ENCODE measurements around the gene CYSTM1.

The CYSTM1 gene

GRCh38 chr5:140168371-140168770 is 6.6 kb upstream of the CYSTM1 start:
- ChIA-PET CTCF (no interaction called here), POLR2A (interaction anchor here (0.6 kb wide), 1 partner anchor 22 kb away, joined by 3 read pairs; no protein-coding TSS in a partner anchor)
- TF ChIP-seq CTBP1 (IDR thresholded peaks at IDR 0.05; ENCODE audit: borderline replicate concordance) (no peak), HDGF (IDR thresholded peaks at IDR 0.05; ENCODE audit: borderline replicate concordance) (no peak), PKNOX1 (IDR thresholded peaks at IDR 0.05) (no peak), ARNT (IDR thresholded peaks at IDR 0.05) (no peak), ZNF384 (IDR thresholded peaks at IDR 0.05) (no peak), SP1 (IDR thresholded peaks at IDR 0.05) (no peak), NFRKB (IDR thresholded peaks at IDR 0.05) (no peak), FOXK2 (IDR thresholded peaks at IDR 0.05) (no peak), FOXA1 (IDR thresholded peaks at IDR 0.05) (no peak), LEF1 (IDR thresholded peaks at IDR 0.05; ENCODE audit: borderline replicate concordance) (no peak), L3MBTL2 (conservative IDR thresholded peaks at IDR 0.05) (no peak), ELF4 (IDR thresholded peaks at IDR 0.05) (no peak), BHLHE40 (IDR thresholded peaks at IDR 0.05; ENCODE audit: borderline replicate concordance) (no peak), FOXM1 (IDR thresholded peaks at IDR 0.05; ENCODE audit: borderline replicate concordance) (no peak), TARDBP (IDR thresholded peaks at IDR 0.05) (no peak), SUZ12 (IDR thresholded peaks at IDR 0.05) (no peak)
- DNase-seq (ENCODE audit: extremely low spot score): no peak

GRCh38 chr5:140169410-140169809 is 5.6 kb upstream of the CYSTM1 start:
- TF ChIP-seq LEF1 (IDR thresholded peaks at IDR 0.05; ENCODE audit: borderline replicate concordance) (no peak), HDGF (IDR thresholded peaks at IDR 0.05; ENCODE audit: borderline replicate concordance) (no peak), L3MBTL2 (conservative IDR thresholded peaks at IDR 0.05) (no peak), FOXK2 (IDR thresholded peaks at IDR 0.05) (no peak), ELF4 (IDR thresholded peaks at IDR 0.05) (no peak)
- POLR2A ChIA-PET: interaction anchor here (0.7 kb wide), 1 partner anchor 20 kb away, joined by 3 read pairs; no protein-coding TSS in a partner anchor
- CTCF ChIA-PET: interaction anchor here (0.6 to 1.8 kb wide), 9 partner anchors 12 to 1355 kb away, joined by 3 to 10 read pairs (median 3); no protein-coding TSS in a partner anchor

GRCh38 chr5:140172483-140172882 is 2.5 kb upstream of the CYSTM1 start:
- ChIA-PET CTCF (no interaction called here), POLR2A (no interaction called here)
- no peak for DNase-seq (ENCODE audit: extremely low spot score)
- TF ChIP-seq LEF1 (IDR thresholded peaks at IDR 0.05; ENCODE audit: borderline replicate concordance): no peak
- TF ChIP-seq ARNT (IDR thresholded peaks at IDR 0.05): no peak
- no peak for TF ChIP-seq ZNF384 (IDR thresholded peaks at IDR 0.05)
- no peak for TF ChIP-seq FOXM1 (IDR thresholded peaks at IDR 0.05; ENCODE audit: borderline replicate concordance)
- TF ChIP-seq ELF4 (IDR thresholded peaks at IDR 0.05): no peak
- TF ChIP-seq PKNOX1 (IDR thresholded peaks at IDR 0.05): no peak
- no peak for TF ChIP-seq HDGF (IDR thresholded peaks at IDR 0.05; ENCODE audit: borderline replicate concordance)
- TF ChIP-seq L3MBTL2 (conservative IDR thresholded peaks at IDR 0.05): no peak
- no peak for TF ChIP-seq SUZ12 (IDR thresholded peaks at IDR 0.05)
- no peak for TF ChIP-seq TARDBP (IDR thresholded peaks at IDR 0.05)
- no peak for TF ChIP-seq FOXA1 (IDR thresholded peaks at IDR 0.05)

More at GRCh38 chr5:140169410-140169809, 5.6 kb upstream of the CYSTM1 start:
- DNase-seq (ENCODE audit: extremely low spot score): no peak

GRCh38 chr5:140174014-140174413 is 974 bp upstream of the CYSTM1 start:
- ChIA-PET CTCF (interaction anchor here (1.3 kb wide), 1 partner anchor 206 kb away, joined by 3 read pairs; no protein-coding TSS in a partner anchor), POLR2A (interaction anchor here (0.7 to 1.2 kb wide), 3 partner anchors 9 to 129 kb away, joined by 3 read pairs; no protein-coding TSS in a partner anchor)
- no peak for DNase-seq (ENCODE audit: extremely low spot score)

GRCh38 chr5:140175367-140176030 is 511 bp downstream of the CYSTM1 start:
- no peak for TF ChIP-seq LEF1 (IDR thresholded peaks at IDR 0.05; ENCODE audit: borderline replicate concordance)
- peak; percentile 29; the same call in 1 of the 2 replicates for TF ChIP-seq TARDBP (IDR thresholded peaks at IDR 0.05)
- TF ChIP-seq PKNOX1 (IDR thresholded peaks at IDR 0.05): no peak
- no peak for TF ChIP-seq BHLHE40 (IDR thresholded peaks at IDR 0.05; ENCODE audit: borderline replicate concordance)
- TF ChIP-seq SUZ12 (IDR thresholded peaks at IDR 0.05): no peak
- TF ChIP-seq NFRKB (IDR thresholded peaks at IDR 0.05): no peak
- 0 out of 2 replicates have a peak, but pooled peaks have one; percentile 15 for TF ChIP-seq ELF4 (IDR thresholded peaks at IDR 0.05)
- TF ChIP-seq ZNF384 (IDR thresholded peaks at IDR 0.05): no peak
- TF ChIP-seq HDGF (IDR thresholded peaks at IDR 0.05; ENCODE audit: borderline replicate concordance): no peak
- TF ChIP-seq L3MBTL2 (conservative IDR thresholded peaks at IDR 0.05): peak; percentile 41
- TF ChIP-seq CTBP1 (IDR thresholded peaks at IDR 0.05; ENCODE audit: borderline replicate concordance): peak; percentile 64; the same call in 1 of the 2 replicates
- POLR2A ChIA-PET: interaction anchor here (0.6 to 1.5 kb wide), 7 partner anchors 37 to 371 kb away, joined by 3 to 7 read pairs (median 3); no protein-coding TSS in a partner anchor
- CTCF ChIA-PET: interaction anchor here (0.6 to 1.3 kb wide), 3 partner anchors 64 to 208 kb away, joined by 3 to 5 read pairs (median 3); no protein-coding TSS in a partner anchor
- peak; percentile 68 for DNase-seq (ENCODE audit: extremely low spot score)

More at GRCh38 chr5:140174014-140174413, 974 bp upstream of the CYSTM1 start:
- TF ChIP-seq ZNF384 (IDR thresholded peaks at IDR 0.05): no peak
- TF ChIP-seq FOXK2 (IDR thresholded peaks at IDR 0.05): no peak
- TF ChIP-seq ELF4 (IDR thresholded peaks at IDR 0.05): no peak; the same call in 1 of the 2 replicates
- no peak for TF ChIP-seq PKNOX1 (IDR thresholded peaks at IDR 0.05)
- TF ChIP-seq SUZ12 (IDR thresholded peaks at IDR 0.05): no peak
- TF ChIP-seq HDGF (IDR thresholded peaks at IDR 0.05; ENCODE audit: borderline replicate concordance): no peak

Data from HEK293T (cell line).